HEK293 (cell line): Measurements from ENCODE around the gene FXYD4.
A peak's percentile ranks its signal among the peaks of the same experiment; 100 is the strongest.

Experiments used
- CTCF ChIA-PET: fragments of 350-600 bp; formaldehyde crosslinking; extraction: SDS; loops from one replicate; lab custom pipeline; 2021; ENCODE audit warnings: antibody characterized with exemption; lab: Yijun Ruan, JAX
- POLR2A ChIA-PET: fragments of 300-600 bp; formaldehyde crosslinking; extraction: SDS; loops from one replicate; lab custom pipeline; 2020; ENCODE audit warnings: antibody characterized with exemption, inconsistent platforms; lab: Yijun Ruan, JAX
- H3K27ac ChIP-seq: fragments of 200-500 bp; sonication (Bioruptor generic); 2 replicates; pipeline ENCODE4 v1.5.1; 2014; ENCODE audit warnings: low read depth, low read length, control low read depth, inconsistent platforms; ENCODE audit errors: extremely low read depth
- H3K36me3 ChIP-seq, 2 experiments: fragments of 200-500 bp in 1 of 2; sonication (Bioruptor generic) in 1 of 2; 1 replicate in 1 of 2; 2 replicates in 1 of 2; pipeline ENCODE4 v1.5.1; 2014 to 2017; ENCODE audit warnings: inconsistent platforms in 2 of 2, low read length in 2 of 2; ENCODE audit not compliant: control insufficient read depth in 2 of 2, insufficient read depth in 1 of 2
- H3K4me1 ChIP-seq: fragments of 200-500 bp; sonication (Bioruptor generic); 2 replicates; pipeline ENCODE4 v1.5.1; 2014; ENCODE audit warnings: mild to moderate bottlenecking, low read length, inconsistent platforms; ENCODE audit not compliant: control insufficient read depth, insufficient read depth
- H3K4me3 ChIP-seq: 2 replicates; pipeline ENCODE4 v1.5.1; 2011; ENCODE audit warnings: low read depth, mild to moderate bottlenecking, control low read depth, low read length, moderate library complexity
- H3K9me3 ChIP-seq: fragments of 200-500 bp; sonication (Bioruptor generic); 2 replicates; pipeline ENCODE4 v1.5.1; 2014; ENCODE audit warnings: low read depth, low read length, inconsistent platforms; ENCODE audit not compliant: control insufficient read depth, insufficient read depth
- BCL6B ChIP-seq: fragments of 450-650 bp; formaldehyde crosslinking; IDR thresholded peaks from 2 replicates; pipeline ENCODE4 v1.5.1; 2017; ENCODE audit warnings: missing biosample characterization, missing genetic modification characterization
- EGR2 ChIP-seq: fragments of 450-650 bp; formaldehyde crosslinking; IDR thresholded peaks from 2 replicates; pipeline ENCODE4 v1.5.1; 2016; ENCODE audit warnings: low read depth, missing biosample characterization, missing genetic modification characterization
- GLIS1 ChIP-seq: fragments of 450-650 bp; formaldehyde crosslinking; IDR thresholded peaks from 2 replicates; pipeline ENCODE4 v1.5.1; 2016; ENCODE audit warnings: missing biosample characterization, missing genetic modification characterization
- KLF1 ChIP-seq: fragments of 450-650 bp; formaldehyde crosslinking; IDR thresholded peaks from 2 replicates; pipeline ENCODE4 v1.5.1; 2016; ENCODE audit warnings: missing biosample characterization, missing genetic modification characterization
- KLF16 ChIP-seq: fragments of 450-650 bp; formaldehyde crosslinking; IDR thresholded peaks from 2 replicates; pipeline ENCODE4 v1.5.1; 2017; ENCODE audit warnings: missing biosample characterization, missing genetic modification characterization
- OSR2 ChIP-seq: fragments of 450-650 bp; formaldehyde crosslinking; IDR thresholded peaks from 2 replicates; pipeline ENCODE4 v1.5.1; 2016; ENCODE audit warnings: missing biosample characterization, missing genetic modification characterization
- PRDM2 ChIP-seq: fragments of 450-650 bp; formaldehyde crosslinking; IDR thresholded peaks from 2 replicates; pipeline ENCODE4 v1.5.1; 2016; ENCODE audit warnings: missing biosample characterization, missing genetic modification characterization, borderline replicate concordance
- RBAK ChIP-seq: fragments of 450-650 bp; formaldehyde crosslinking; IDR thresholded peaks from 2 replicates; pipeline ENCODE4 v1.5.1; 2016; ENCODE audit warnings: missing biosample characterization, missing genetic modification characterization
- SCRT1 ChIP-seq: fragments of 450-650 bp; formaldehyde crosslinking; IDR thresholded peaks from 2 replicates; pipeline ENCODE4 v1.5.1; 2016; ENCODE audit warnings: missing biosample characterization, missing genetic modification characterization, borderline replicate concordance
- ZBTB44 ChIP-seq: fragments of 450-650 bp; IDR thresholded peaks from 2 replicates; pipeline ENCODE4 v1.5.1; 2018; ENCODE audit warnings: missing biosample characterization, mild to moderate bottlenecking, missing genetic modification characterization
- ZNF155 ChIP-seq: fragments of 450-650 bp; formaldehyde crosslinking; IDR thresholded peaks from 2 replicates; pipeline ENCODE4 v1.5.1; 2016; ENCODE audit warnings: missing biosample characterization, missing genetic modification characterization
- ZNF202 ChIP-seq: fragments of 450-650 bp; formaldehyde crosslinking; IDR thresholded peaks from 2 replicates; pipeline ENCODE4 v1.5.1; 2016; ENCODE audit warnings: missing biosample characterization, missing genetic modification characterization, borderline replicate concordance
- ZNF23 ChIP-seq: fragments of 450-650 bp; formaldehyde crosslinking; IDR thresholded peaks from 2 replicates; pipeline ENCODE4 v1.5.1; 2016; ENCODE audit warnings: missing biosample characterization, missing genetic modification characterization, borderline replicate concordance
- ZNF280C ChIP-seq: fragments of 450-650 bp; formaldehyde crosslinking; IDR thresholded peaks from 2 replicates; pipeline ENCODE4 v1.5.1; 2016; ENCODE audit warnings: missing biosample characterization, missing genetic modification characterization
- ZNF311 ChIP-seq: fragments of 450-650 bp; formaldehyde crosslinking; IDR thresholded peaks from 2 replicates; pipeline ENCODE4 v1.5.1; 2017; ENCODE audit warnings: missing biosample characterization, missing genetic modification characterization, borderline replicate concordance
- ZNF416 ChIP-seq: fragments of 450-650 bp; formaldehyde crosslinking; IDR thresholded peaks from 2 replicates; pipeline ENCODE4 v1.5.1; 2016; ENCODE audit warnings: missing biosample characterization, missing genetic modification characterization
- ZNF521 ChIP-seq: fragments of 450-650 bp; formaldehyde crosslinking; IDR thresholded peaks from 2 replicates; pipeline ENCODE4 v1.5.1; 2017; ENCODE audit warnings: missing biosample characterization, mild to moderate bottlenecking, missing genetic modification characterization
- ZNF558 ChIP-seq: fragments of 450-650 bp; formaldehyde crosslinking; IDR thresholded peaks from 2 replicates; pipeline ENCODE4 v1.5.1; 2016; ENCODE audit warnings: missing biosample characterization, missing genetic modification characterization
- ZNF600 ChIP-seq: fragments of 450-650 bp; formaldehyde crosslinking; IDR thresholded peaks from 2 replicates; pipeline ENCODE4 v1.5.1; 2016; ENCODE audit warnings: missing biosample characterization, missing genetic modification characterization
- ZNF843 ChIP-seq: fragments of 450-650 bp; formaldehyde crosslinking; IDR thresholded peaks from 2 replicates; pipeline ENCODE4 v1.5.1; 2016; ENCODE audit warnings: missing biosample characterization, missing genetic modification characterization
- TF ChIP-seq, protein P1 (sequence below): fragments of 450-650 bp; formaldehyde crosslinking; IDR thresholded peaks from 2 replicates; pipeline ENCODE4 v1.5.1; 2017; ENCODE audit warnings: missing biosample characterization, mild to moderate bottlenecking, missing genetic modification characterization, moderate library complexity
- TF ChIP-seq, protein P2 (sequence below): fragments of 450-650 bp; formaldehyde crosslinking; IDR thresholded peaks from 2 replicates; pipeline ENCODE4 v1.5.1; 2017; ENCODE audit warnings: missing biosample characterization, missing genetic modification characterization

The FXYD4 gene

GRCh38 chr10:43396928-43397624 lies 25.6 kb downstream of the FXYD4 start:
- Histone ChIP-seq H3K27ac (peak overlapping the region; percentile 99), H3K36me3 (peaks cover 16 to 56% of the 10 kb centered on the region in 2 experiments), H3K4me3 (peak overlapping the region; percentile 58), H3K4me1 (peaks cover 6% of the 10 kb centered on the region), H3K9me3 (no peaks in the 10 kb centered on the region)
- CTCF ChIA-PET = interaction anchor here (0.5 to 0.9 kb wide), 3 partner anchors 19 to 343 kb away, joined by 3 read pairs; no protein-coding TSS in a partner anchor
- POLR2A ChIA-PET = interaction anchor here (0.5 to 2.5 kb wide), 10 partner anchors 9 to 61 kb away, joined by 3 to 29 read pairs (median 6); partner anchors contain the start of genes HNRNPF and ZNF487
- TF ChIP-seq OSR2 (tag by site-specific recombination) (peak; percentile 51), ZBTB44 (tag by site-specific recombination) (no peak), KLF1 (tag by site-specific recombination) (peak; percentile 58; the same call in 1 of the 2 replicates), ZNF521 (tag by site-specific recombination) (no peak), ZNF558 (tag by site-specific recombination) (no peak), ZNF155 (tag by site-specific recombination) (no peak), ZNF202 (tag by site-specific recombination) (no peak), ZNF280C (tag by site-specific recombination) (no peak), KLF16 (no peak; the same call in 1 of the 2 replicates), RBAK (no peak), ZNF416 (tag by site-specific recombination) (no peak), ZNF843 (peak; percentile 73), EGR2 (no peak; the same call in 1 of the 2 replicates), SCRT1 (tag by site-specific recombination) (no peak), ZNF311 (tag by site-specific recombination) (no peak), PRDM2 (no peak), ZNF600 (tag by site-specific recombination) (peak; percentile 98), GLIS1 (tag by site-specific recombination) (peak; percentile 41), ZNF23 (tag by site-specific recombination) (no peak), BCL6B (tag by site-specific recombination) (no peak)
- TF ChIP-seq, protein P1, sequence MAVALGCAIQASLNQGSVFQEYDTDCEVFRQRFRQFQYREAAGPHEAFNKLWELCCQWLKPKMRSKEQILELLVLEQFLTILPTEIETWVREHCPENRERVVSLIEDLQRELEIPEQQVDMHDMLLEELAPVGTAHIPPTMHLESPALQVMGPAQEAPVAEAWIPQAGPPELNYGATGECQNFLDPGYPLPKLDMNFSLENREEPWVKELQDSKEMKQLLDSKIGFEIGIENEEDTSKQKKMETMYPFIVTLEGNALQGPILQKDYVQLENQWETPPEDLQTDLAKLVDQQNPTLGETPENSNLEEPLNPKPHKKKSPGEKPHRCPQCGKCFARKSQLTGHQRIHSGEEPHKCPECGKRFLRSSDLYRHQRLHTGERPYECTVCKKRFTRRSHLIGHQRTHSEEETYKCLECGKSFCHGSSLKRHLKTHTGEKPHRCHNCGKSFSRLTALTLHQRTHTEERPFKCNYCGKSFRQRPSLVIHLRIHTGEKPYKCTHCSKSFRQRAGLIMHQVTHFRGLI (tag by site-specific recombination) = no peak
- TF ChIP-seq, protein P2, sequence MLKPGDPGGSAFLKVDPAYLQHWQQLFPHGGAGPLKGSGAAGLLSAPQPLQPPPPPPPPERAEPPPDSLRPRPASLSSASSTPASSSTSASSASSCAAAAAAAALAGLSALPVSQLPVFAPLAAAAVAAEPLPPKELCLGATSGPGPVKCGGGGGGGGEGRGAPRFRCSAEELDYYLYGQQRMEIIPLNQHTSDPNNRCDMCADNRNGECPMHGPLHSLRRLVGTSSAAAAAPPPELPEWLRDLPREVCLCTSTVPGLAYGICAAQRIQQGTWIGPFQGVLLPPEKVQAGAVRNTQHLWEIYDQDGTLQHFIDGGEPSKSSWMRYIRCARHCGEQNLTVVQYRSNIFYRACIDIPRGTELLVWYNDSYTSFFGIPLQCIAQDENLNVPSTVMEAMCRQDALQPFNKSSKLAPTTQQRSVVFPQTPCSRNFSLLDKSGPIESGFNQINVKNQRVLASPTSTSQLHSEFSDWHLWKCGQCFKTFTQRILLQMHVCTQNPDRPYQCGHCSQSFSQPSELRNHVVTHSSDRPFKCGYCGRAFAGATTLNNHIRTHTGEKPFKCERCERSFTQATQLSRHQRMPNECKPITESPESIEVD (tag by site-specific recombination) = no peak
